Natural killer cell (primary cell): ENCODE measurements around the gene EPAS1. TPM values are rescaled to one million over a fixed set of nuclear protein-coding genes. Genes with fewer than 3 reads are reported as not detected.

ENCODE experiments used
- ATAC-seq, 3 donors: fragments of 150-1000 bp in 2 of 3; fragments of 200-7000 bp in 1 of 3; cut with Tn5 transposase; 1 replicate in 1 of 3; 2 replicates in 2 of 3; pipeline ENCODE4 v1.10.0; 2021; ENCODE audit warnings: mild to moderate bottlenecking in 2 of 3, moderate library complexity in 2 of 3
- DNase-seq, 2 donors: peaks; one replicate each; pipeline versions ENCODE4 v3.0.0 to v3.0.0-alpha.2; 2013 to 2021; ENCODE audit warnings: mixed read lengths in 1 of 2
- H3K27ac ChIP-seq: one replicate; pipeline ENCODE4 v1.5.1; 2013; ENCODE audit warnings: mild to moderate bottlenecking, low read length
- H3K27me3 ChIP-seq: one replicate; pipeline ENCODE4 v1.6.1; 2013; ENCODE audit warnings: low read length; ENCODE audit not compliant: control insufficient read depth, insufficient read depth
- H3K36me3 ChIP-seq: one replicate; pipeline ENCODE4 v1.6.1; 2013; ENCODE audit warnings: low read length; ENCODE audit not compliant: control insufficient read depth, insufficient read depth
- H3K4me1 ChIP-seq: one replicate; pipeline ENCODE4 v1.6.1; 2013; ENCODE audit warnings: low read length; ENCODE audit not compliant: control insufficient read depth, insufficient read depth
- H3K4me3 ChIP-seq: one replicate; pipeline ENCODE4 v1.5.1; 2013; ENCODE audit warnings: low read length
- H3K9me3 ChIP-seq: one replicate; pipeline ENCODE4 v1.6.1; 2013; ENCODE audit warnings: low read length; ENCODE audit not compliant: control insufficient read depth, insufficient read depth
- H3K27ac Mint-ChIP-seq, 2 donors: one replicate each; pipeline ENCODE4 v1.8.0; 2022; ENCODE audit warnings: mild to moderate bottlenecking in 2 of 2, mixed read lengths in 2 of 2, moderate library complexity in 1 of 2
- H3K27me3 Mint-ChIP-seq, 2 donors: one replicate each; pipeline ENCODE4 v1.8.0; 2022; ENCODE audit warnings: low read depth in 2 of 2, mixed read lengths in 2 of 2
- H3K36me3 Mint-ChIP-seq: one replicate; pipeline ENCODE4 v1.8.0; 2022; ENCODE audit warnings: mixed read lengths
- H3K4me1 Mint-ChIP-seq, 2 donors: one replicate each; pipeline ENCODE4 v1.8.0; 2022; ENCODE audit warnings: mixed read lengths in 2 of 2
- H3K4me3 Mint-ChIP-seq: one replicate; pipeline ENCODE4 v1.8.0; 2022; ENCODE audit warnings: mild to moderate bottlenecking, moderate library complexity, mixed read lengths
- H3K9me3 Mint-ChIP-seq, 2 donors: one replicate each; pipeline ENCODE4 v1.8.0; 2022; ENCODE audit warnings: mixed read lengths in 2 of 2
- WGBS: methylation state at CpG from one replicate; pipeline ENCODE4 v1.1.7; 2013; ENCODE audit warnings: missing lambda C conversion rate; ENCODE audit not compliant: insufficient coverage; 5-methylcytosine and 5-hydroxymethylcytosine counted together
- intact Hi-C: fragments of 100-400 bp; cut with micrococcal nuclease; formaldehyde crosslinking; loops from one replicate; pipeline ENCODE4 v1.14.2; 2022
- total RNA-seq, 4 donors: library from RNA; stranded (reverse); fragments of 120-200 nt in 1 of 4; gene quantifications; one replicate each; pipeline versions ENCODE4 v1.2.3 to v1.2.4, GENCODE V29; 2013 to 2022
- TF ChIP-seq, protein P1 (sequence below): fragments of 200-600 bp; IDR thresholded peaks from one replicate; pipeline ENCODE4 v1.8.0; 2022; ENCODE audit warnings: antibody characterized with exemption

EPAS1 gene
- total RNA-seq, 3 donors from 2014 or later (not counting 1 experiment from before 2014, with no cell fraction given), result 2.1 to 61.4 (median 3.6) TPM

DNA sequence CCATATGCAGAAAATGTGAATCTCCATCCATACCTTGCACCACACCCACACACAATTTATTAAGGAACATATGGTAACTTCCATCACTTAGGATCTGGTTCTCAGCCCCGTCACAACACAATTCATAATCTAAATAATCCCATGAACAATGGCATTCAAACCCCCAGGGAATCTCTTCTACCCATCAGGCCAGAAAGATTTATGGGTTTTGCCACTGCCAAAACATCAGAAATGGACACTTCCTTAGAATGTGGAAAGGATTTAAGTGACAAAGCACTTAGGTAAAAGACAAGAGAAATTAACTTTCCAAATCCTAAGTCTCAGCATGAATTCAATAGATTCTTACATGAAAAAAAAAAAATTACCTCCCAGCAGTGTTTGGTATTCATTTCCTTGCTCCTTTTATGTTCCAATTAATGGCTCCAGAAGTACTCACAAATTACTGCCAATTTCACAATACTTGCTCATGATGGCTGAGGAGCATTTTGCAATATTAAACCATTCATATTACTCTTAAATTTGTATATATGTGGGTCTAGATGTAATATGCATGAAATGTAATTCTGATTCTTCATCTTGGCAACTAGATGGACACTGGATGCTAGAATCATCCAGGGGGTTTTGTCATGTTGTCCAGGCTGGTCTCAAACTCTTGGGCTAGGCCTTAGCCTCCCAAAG is 125.6 kb downstream of the EPAS1 start:
- Histone ChIP-seq H3K36me3 (no peaks in the 10 kb centered on the region), H3K27ac (no peak overlapping the region), H3K4me1 (no peaks in the 10 kb centered on the region), H3K9me3 (no peaks in the 10 kb centered on the region), H3K4me3 (no peak overlapping the region), H3K27me3 (no peaks in the 10 kb centered on the region)
- TF ChIP-seq, protein P1, sequence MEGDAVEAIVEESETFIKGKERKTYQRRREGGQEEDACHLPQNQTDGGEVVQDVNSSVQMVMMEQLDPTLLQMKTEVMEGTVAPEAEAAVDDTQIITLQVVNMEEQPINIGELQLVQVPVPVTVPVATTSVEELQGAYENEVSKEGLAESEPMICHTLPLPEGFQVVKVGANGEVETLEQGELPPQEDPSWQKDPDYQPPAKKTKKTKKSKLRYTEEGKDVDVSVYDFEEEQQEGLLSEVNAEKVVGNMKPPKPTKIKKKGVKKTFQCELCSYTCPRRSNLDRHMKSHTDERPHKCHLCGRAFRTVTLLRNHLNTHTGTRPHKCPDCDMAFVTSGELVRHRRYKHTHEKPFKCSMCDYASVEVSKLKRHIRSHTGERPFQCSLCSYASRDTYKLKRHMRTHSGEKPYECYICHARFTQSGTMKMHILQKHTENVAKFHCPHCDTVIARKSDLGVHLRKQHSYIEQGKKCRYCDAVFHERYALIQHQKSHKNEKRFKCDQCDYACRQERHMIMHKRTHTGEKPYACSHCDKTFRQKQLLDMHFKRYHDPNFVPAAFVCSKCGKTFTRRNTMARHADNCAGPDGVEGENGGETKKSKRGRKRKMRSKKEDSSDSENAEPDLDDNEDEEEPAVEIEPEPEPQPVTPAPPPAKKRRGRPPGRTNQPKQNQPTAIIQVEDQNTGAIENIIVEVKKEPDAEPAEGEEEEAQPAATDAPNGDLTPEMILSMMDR, result no peak
- no peak overlapping the region for H3K27ac Mint-ChIP-seq
- intact Hi-C loops, result no loop called here
- H3K36me3 Mint-ChIP-seq, result peaks cover 5% of the 10 kb centered on the region
- H3K9me3 Mint-ChIP-seq, result peaks cover 0 to 4% of the 10 kb centered on the region in 2 donors
- ATAC-seq, result no peak
- no peaks in the 10 kb centered on the region for H3K4me1 Mint-ChIP-seq
- no peak overlapping the region for H3K4me3 Mint-ChIP-seq
- H3K27me3 Mint-ChIP-seq, result peaks cover 0 to 4% of the 10 kb centered on the region in 2 donors
- 81% methylated on average over 1 of the region's 1 CpG for WGBS
- DNase-seq, result no peak

DNA sequence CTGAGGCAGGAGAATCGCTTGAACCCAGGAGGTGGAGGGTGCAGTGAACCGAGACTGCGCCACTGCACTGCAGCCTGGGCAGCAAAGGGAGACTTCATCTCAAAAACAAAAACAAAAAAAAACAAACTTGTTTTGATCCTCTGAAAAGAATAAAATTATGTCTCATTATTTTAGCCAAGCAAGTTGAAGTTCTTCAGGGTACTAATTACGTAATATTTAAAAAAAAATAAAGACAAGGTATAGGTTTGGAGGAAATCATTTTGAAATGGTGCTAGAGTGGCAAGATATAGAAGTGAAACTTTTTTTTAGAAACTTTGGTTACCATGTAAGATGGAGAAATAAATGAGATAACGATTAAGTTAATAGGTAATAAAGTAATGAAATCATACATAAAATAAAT is 127.7 kb downstream of the EPAS1 start:
- Histone ChIP-seq H3K9me3 (no peaks in the 10 kb centered on the region), H3K36me3 (no peaks in the 10 kb centered on the region), H3K27me3 (no peaks in the 10 kb centered on the region), H3K4me3 (no peak overlapping the region), H3K4me1 (no peaks in the 10 kb centered on the region), H3K27ac (no peak overlapping the region)
- no peaks in the 10 kb centered on the region for H3K9me3 Mint-ChIP-seq
- ATAC-seq (no peak), DNase-seq (no peak)
- H3K4me3 Mint-ChIP-seq, result no peak overlapping the region
- TF ChIP-seq, protein P1, result no peak
- H3K27ac Mint-ChIP-seq, result no peak overlapping the region
- no peaks in the 10 kb centered on the region for H3K4me1 Mint-ChIP-seq
- WGBS, result 96% methylated on average over 3 of the region's 5 CpGs
- intact Hi-C loops, result no loop called here
- H3K36me3 Mint-ChIP-seq, result no peaks in the 10 kb centered on the region
- no peaks in the 10 kb centered on the region for H3K27me3 Mint-ChIP-seq

DNA sequence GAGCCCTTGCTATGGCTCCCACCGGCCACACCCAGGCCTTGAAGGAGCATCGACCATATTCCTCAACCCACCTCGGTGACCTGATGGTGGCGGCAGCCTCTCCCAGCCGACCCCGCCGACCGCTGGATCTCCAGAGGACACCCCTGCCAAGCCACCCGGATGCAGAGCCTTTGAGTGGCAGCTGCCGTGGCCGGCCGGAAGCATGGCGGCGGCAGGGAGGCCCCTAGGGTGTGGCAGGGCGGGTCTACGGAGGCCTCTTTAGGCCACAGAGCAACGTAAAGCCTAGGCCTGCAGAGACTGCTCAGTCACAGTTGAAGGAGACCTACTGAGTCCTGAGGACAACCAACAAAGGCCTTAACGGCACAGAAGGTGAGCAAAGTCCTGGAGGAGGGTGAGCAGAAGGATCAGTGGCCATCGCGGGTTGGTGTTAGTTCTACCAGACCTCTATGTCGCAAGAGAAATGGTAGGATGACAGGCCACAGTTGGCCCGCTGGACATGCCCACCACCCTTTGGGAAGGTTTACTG is 131.8 kb downstream of the EPAS1 start:
- 96% methylated on average over 22 of the region's 22 CpGs for WGBS
- H3K9me3 ChIP-seq, result no peaks in the 10 kb centered on the region
- no peak overlapping the region for H3K4me3 Mint-ChIP-seq
- no peak overlapping the region for H3K4me3 ChIP-seq
- intact Hi-C loops, result no loop called here
- H3K36me3 ChIP-seq, result no peaks in the 10 kb centered on the region
- ATAC-seq (no peak), DNase-seq (no peak)
- H3K27ac ChIP-seq, result no peak overlapping the region
- H3K27me3 ChIP-seq, result no peaks in the 10 kb centered on the region
- no peaks in the 10 kb centered on the region for H3K9me3 Mint-ChIP-seq
- H3K27me3 Mint-ChIP-seq, result peaks cover 12 to 15% of the 10 kb centered on the region in 2 donors
- no peak overlapping the region for H3K27ac Mint-ChIP-seq
- H3K4me1 Mint-ChIP-seq, result peaks cover 7 to 10% of the 10 kb centered on the region in 2 donors
- H3K4me1 ChIP-seq, result peaks cover 4% of the 10 kb centered on the region
- TF ChIP-seq, protein P1, result no peak
- no peaks in the 10 kb centered on the region for H3K36me3 Mint-ChIP-seq
